HUES6 (cell line): ENCODE data around the gene FAM228B.
"Not testable (repeated sequence)": the region's sequence is repeated elsewhere in the genome, so short reads cannot be mapped to it uniquely, and the experiment has no call there.

Source experiments
- H3K27ac ChIP-seq: 2 replicates; pipeline ENCODE4 v1.7.0; 2013; ENCODE audit warnings: low read depth, mild to moderate bottlenecking, low read length, inconsistent platforms
- H3K27me3 ChIP-seq: 2 replicates; pipeline ENCODE4 v1.6.1; 2013; ENCODE audit warnings: low read length; ENCODE audit not compliant: control insufficient read depth, insufficient read depth
- H3K36me3 ChIP-seq: 2 replicates; pipeline ENCODE4 v1.6.1; 2013; ENCODE audit warnings: low read length; ENCODE audit not compliant: control insufficient read depth, insufficient read depth
- H3K4me1 ChIP-seq: 2 replicates; pipeline ENCODE4 v1.6.1; 2013; ENCODE audit warnings: low read length; ENCODE audit not compliant: control insufficient read depth, insufficient read depth
- H3K4me3 ChIP-seq: 2 replicates; pipeline ENCODE4 v1.5.1; 2013; ENCODE audit warnings: low read depth, low read length
- H3K9ac ChIP-seq: one replicate; pipeline ENCODE4 v1.6.1; 2013; ENCODE audit warnings: mild to moderate bottlenecking, low read length
- H3K9me3 ChIP-seq: 2 replicates; pipeline ENCODE4 v1.6.1; 2013; ENCODE audit warnings: low read depth, low read length; ENCODE audit not compliant: control insufficient read depth, insufficient read depth

FAM228B gene

GRCh38 chr2:24104110-24104650 is 19.1 kb upstream of the FAM228B start:
- Histone ChIP-seq H3K27me3 (no peaks in the 10 kb centered on the region), H3K36me3 (no peaks in the 10 kb centered on the region), H3K27ac (no peak overlapping the region), H3K9me3 (peaks cover 5% of the 10 kb centered on the region; the same call in 1 of the 2 replicates), H3K9ac (no peak overlapping the region), H3K4me3 (no peak overlapping the region), H3K4me1 (no peaks in the 10 kb centered on the region)

DNA sequence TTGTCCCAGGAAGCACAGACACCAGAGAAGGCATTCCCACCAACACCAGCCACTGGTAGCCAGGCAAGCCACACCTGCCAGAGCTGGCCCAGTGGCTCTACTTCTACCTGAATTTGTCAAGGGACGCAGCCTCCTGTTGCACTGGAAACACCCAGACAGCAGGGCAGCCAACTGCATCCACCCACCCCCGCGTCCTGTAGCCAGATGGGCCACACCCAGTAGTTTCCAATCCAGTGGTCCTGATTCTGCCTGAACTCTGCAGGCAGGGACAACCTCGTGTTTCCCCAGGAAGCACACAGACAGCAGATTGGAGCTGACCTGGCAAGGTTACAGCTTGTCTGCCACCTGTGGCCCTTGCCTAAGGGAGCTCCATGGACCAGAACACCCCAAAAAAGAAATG is 18.4 kb upstream of the FAM228B start:
- Histone ChIP-seq H3K27me3 (no peaks in the 10 kb centered on the region), H3K9ac (no peak overlapping the region), H3K9me3 (peaks cover 5% of the 10 kb centered on the region; the same call in 1 of the 2 replicates), H3K4me1 (no peaks in the 10 kb centered on the region), H3K4me3 (no peak overlapping the region), H3K27ac (no peak overlapping the region), H3K36me3 (no peaks in the 10 kb centered on the region)

- Histone ChIP-seq H3K9me3 (peaks cover 5% of the 10 kb centered on the region; the same call in 1 of the 2 replicates), H3K9ac (no peak overlapping the region), H3K27ac (no peak overlapping the region)
Measured at GRCh38 chr2:24105816-24106215, 17.5 kb upstream of the FAM228B start.

DNA sequence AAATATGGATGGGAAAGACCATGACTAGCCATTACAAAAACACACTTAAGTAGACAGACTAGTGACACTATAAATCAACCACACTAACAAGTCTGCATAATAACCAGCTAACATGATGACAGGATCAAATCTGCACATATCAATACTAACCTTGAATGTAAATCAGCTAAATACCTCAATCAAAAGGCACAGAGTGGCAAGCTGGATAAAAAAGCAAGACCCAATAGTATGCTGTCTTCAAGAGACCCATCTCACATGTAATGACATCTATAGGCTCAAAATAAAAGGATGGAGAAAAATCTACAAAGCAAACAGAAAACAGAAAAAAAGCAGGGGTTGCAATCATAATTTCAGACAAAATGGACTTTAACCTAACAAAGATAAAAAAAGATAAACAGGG is 16.5 kb upstream of the FAM228B start:
- Histone ChIP-seq H3K4me3 (no peak overlapping the region), H3K4me1 (no peaks in the 10 kb centered on the region), H3K27ac (no peak overlapping the region), H3K36me3 (no peaks in the 10 kb centered on the region), H3K9ac (no peak overlapping the region), H3K27me3 (no peaks in the 10 kb centered on the region), H3K9me3 (peaks cover 5% of the 10 kb centered on the region; the same call in 1 of the 2 replicates)

More at GRCh38 chr2:24105816-24106215, 17.5 kb upstream of the FAM228B start:
- H3K36me3 ChIP-seq, result no peaks in the 10 kb centered on the region
- H3K27me3 ChIP-seq, result no peaks in the 10 kb centered on the region
- H3K4me3 ChIP-seq, result no peak overlapping the region
- no peaks in the 10 kb centered on the region for H3K4me1 ChIP-seq

GRCh38 chr2:24107336-24107735 is 15.9 kb upstream of the FAM228B start:
- Histone ChIP-seq H3K4me3 (no peak overlapping the region), H3K4me1 (no peaks in the 10 kb centered on the region), H3K27me3 (no peaks in the 10 kb centered on the region), H3K9me3 (peaks cover 5% of the 10 kb centered on the region; the same call in 1 of the 2 replicates), H3K36me3 (no peaks in the 10 kb centered on the region), H3K9ac (no peak overlapping the region), H3K27ac (no peak overlapping the region)

DNA sequence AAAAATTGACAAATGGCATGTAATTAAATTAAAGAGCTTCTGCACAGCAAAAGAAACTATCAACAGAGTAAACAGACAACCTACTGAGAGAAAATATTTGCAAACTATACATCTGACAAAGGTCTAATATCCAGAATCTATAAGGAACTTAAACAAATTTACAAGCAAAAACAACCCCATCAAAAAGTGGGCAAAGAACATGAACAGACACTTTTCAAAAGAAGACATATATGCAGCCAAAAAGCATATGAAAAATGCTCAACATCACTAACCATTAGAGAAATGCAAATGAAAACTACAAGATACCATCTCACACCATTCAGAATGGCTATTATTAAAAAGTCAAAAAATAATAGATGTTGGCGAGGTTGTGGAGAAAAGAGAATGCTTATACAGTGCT is 13.8 kb upstream of the FAM228B start:
- not testable (repeated sequence) for H3K27me3 ChIP-seq, H3K36me3 ChIP-seq, H3K27ac ChIP-seq, H3K9ac ChIP-seq, H3K4me3 ChIP-seq, H3K4me1 ChIP-seq, H3K9me3 ChIP-seq

- Histone ChIP-seq H3K4me3 (no peak overlapping the region), H3K36me3 (no peaks in the 10 kb centered on the region), H3K27ac (no peak overlapping the region), H3K27me3 (no peaks in the 10 kb centered on the region), H3K4me1 (no peaks in the 10 kb centered on the region), H3K9me3 (peaks cover 17% of the 10 kb centered on the region), H3K9ac (no peak overlapping the region)
Measured at GRCh38 chr2:24110660-24111303, 12.5 kb upstream of the FAM228B start.

- Histone ChIP-seq H3K9ac (no peak overlapping the region), H3K27ac (no peak overlapping the region)
Measured at GRCh38 chr2:24111407-24111901, 11.8 kb upstream of the FAM228B start.

DNA sequence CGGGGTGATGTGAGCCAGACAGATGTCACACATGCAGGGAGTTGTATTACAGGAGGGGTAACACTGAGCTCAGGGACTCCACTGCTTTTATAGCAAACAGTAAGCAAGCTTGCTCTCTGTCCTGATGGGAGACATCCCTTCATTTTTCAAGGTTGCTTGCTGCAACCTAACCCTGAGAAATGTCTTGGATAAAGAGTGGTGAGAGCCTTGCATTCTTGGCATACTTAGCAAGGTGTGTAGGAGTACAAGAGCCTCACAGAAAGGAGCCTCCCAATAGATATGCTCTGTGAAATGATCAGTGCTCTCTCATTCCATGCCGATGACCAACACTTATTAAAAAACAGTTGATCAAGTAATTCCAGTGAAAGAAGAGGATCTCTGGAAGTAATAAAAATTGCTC is 8.2 kb upstream of the FAM228B start:
- no peak overlapping the region for H3K9ac ChIP-seq
- H3K9me3 ChIP-seq, result peaks cover 13% of the 10 kb centered on the region
- no peaks in the 10 kb centered on the region for H3K36me3 ChIP-seq
- no peak overlapping the region for H3K27ac ChIP-seq
- no peaks in the 10 kb centered on the region for H3K4me1 ChIP-seq
- H3K4me3 ChIP-seq, result no peak overlapping the region
- no peaks in the 10 kb centered on the region for H3K27me3 ChIP-seq

More at GRCh38 chr2:24111407-24111901, 11.8 kb upstream of the FAM228B start:
- peaks cover 17% of the 10 kb centered on the region for H3K9me3 ChIP-seq
- H3K4me1 ChIP-seq, result no peaks in the 10 kb centered on the region
- no peaks in the 10 kb centered on the region for H3K27me3 ChIP-seq
- no peak overlapping the region for H3K4me3 ChIP-seq
- no peaks in the 10 kb centered on the region for H3K36me3 ChIP-seq

- Histone ChIP-seq H3K36me3 (no peaks in the 10 kb centered on the region), H3K9ac (no peak overlapping the region), H3K27me3 (peaks cover 7% of the 10 kb centered on the region; the same call in 1 of the 2 replicates), H3K27ac (no peak overlapping the region), H3K4me3 (no peak overlapping the region), H3K9me3 (peaks cover 13% of the 10 kb centered on the region), H3K4me1 (peaks cover 8% of the 10 kb centered on the region; the same call in 1 of the 2 replicates)
Measured at GRCh38 chr2:24117902-24118301, 5.4 kb upstream of the FAM228B start.

DNA sequence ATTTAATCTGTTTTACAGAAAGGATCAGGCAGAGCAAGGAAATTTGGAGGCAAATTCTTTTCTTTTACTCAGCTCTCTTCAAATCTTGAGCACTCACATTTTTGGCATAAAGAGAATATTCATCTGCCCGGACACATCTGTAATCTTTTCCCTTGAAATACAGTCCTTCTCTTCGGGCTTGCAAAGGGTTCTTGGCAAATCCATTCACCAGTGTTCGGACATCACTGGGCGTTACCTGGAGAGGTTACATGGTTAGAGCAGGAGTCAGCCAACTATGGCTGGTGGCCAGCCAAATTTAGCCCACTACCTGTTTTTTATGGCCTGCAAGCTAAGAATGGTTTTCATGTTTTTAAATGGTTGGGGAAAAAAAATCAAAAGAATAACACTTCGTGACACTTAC is 2.2 kb upstream of the FAM228B start:
- Histone ChIP-seq H3K4me3 (no peak overlapping the region), H3K9me3 (no peaks in the 10 kb centered on the region), H3K4me1 (peaks cover 13% of the 10 kb centered on the region; the same call in 1 of the 2 replicates), H3K9ac (no peak overlapping the region), H3K36me3 (no peaks in the 10 kb centered on the region), H3K27ac (no peak overlapping the region), H3K27me3 (peaks cover 15% of the 10 kb centered on the region)
